Measurements from ENCODE around the gene DIP2A. TPM values are rescaled to one million over a fixed set of nuclear protein-coding genes. Genes with fewer than 3 reads are reported as not detected.
"Not testable (repeated sequence)": the region's sequence is repeated elsewhere in the genome, so short reads cannot be mapped to it uniquely, and the experiment has no call there.

DIP2A gene
- total and polyA plus RNA-seq, 2 of the 13 experiments (the other 11 are each of a cell fraction or from before 2014, with no cell fraction given), result 18.5 to 37.6 TPM

DNA sequence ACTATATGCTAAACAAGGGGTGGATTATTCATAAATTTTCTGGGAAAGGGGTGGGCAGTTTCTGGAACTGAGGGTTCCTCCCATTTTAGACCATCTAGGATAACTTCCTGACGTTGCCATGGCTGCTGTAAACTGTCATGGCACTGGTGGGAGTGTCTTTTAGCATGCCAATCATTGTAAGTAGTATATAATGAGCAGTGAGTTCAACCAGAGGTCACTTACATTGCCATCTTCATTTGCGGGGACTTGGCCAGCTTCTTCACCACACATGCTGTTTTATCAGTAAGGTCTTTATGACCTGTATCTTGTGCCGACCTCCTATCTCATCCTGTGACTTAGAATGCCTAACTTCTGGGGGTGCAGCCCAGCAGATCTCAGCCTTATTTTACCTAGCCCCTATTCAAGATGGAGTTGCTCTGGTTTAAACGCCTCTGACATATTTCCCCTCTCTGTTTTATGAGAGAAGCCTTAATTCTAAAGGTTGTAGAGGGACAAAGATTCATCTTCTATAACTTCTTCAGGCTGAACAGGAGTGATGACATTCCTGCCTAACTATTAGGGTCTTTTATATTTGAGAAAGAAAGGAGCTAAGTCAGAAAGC, 60.4 kb downstream of the DIP2A start (continued):
- TF ChIP-seq STAT5B (CRISPR knock-in tag; IDR thresholded peaks at IDR 0.05) (no peak), ZEB1 (IDR thresholded peaks at IDR 0.05; ENCODE audit: insufficient replicate concordance, low read depth) (no peak), ZNF253 (CRISPR knock-in tag; IDR thresholded peaks at IDR 0.05; ENCODE audit: borderline replicate concordance) (no peak)

DNA sequence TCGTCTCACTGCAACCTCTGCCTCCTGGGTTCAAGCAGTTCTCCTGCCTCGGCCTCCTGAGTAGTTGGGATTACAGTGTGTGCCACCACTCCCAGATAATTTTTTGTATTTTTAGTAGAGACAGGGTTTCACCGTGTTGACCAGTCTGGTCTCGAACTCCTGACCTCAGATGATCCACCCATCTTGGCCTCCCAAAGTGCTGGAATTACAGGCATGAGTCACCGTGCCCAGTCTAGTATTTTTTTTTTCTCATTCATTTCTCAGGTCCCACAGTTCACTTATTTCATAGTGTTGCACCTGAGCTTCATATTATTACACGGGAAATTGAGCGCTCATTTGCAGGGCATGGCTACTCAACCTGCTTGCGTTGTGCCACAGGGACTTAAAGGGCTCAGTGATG, 68.7 kb downstream of the DIP2A start:
- ATAC-seq; H3K79me2 ChIP-seq (ENCODE audit: insufficient read depth, low read length); H3K27ac ChIP-seq (ENCODE audit: extremely low read length, insufficient read depth, low read length); H2AFZ ChIP-seq (ENCODE audit: low read length); CTCF ChIA-PET (ENCODE audit: low intra/inter-chr PET ratio, low total read pairs); H3K9me3 ChIP-seq (ENCODE audit: low read length); BruUV-seq (replicated peaks); H3K9ac ChIP-seq (ENCODE audit: insufficient read depth, low read depth, low read length); intact Hi-C loops (cut with micrococcal nuclease; ENCODE audit: unreplicated experiment); POLR2A ChIA-PET; in situ Hi-C loops (cut with HindIII; ENCODE audit: extremely low pct_ligation_motif_present, low pct_unique_long_range_greater_than_20kb); H3K4me3 ChIP-seq (replicated peaks in 1 of 3; ENCODE audit: insufficient read depth in 1 of 3, low read depth in 2 of 3, low read length in 3 of 3); H3K4me1 ChIP-seq (ENCODE audit: insufficient read depth, low read length); DNase-seq (ENCODE audit: low spot score); H4K20me1 ChIP-seq (ENCODE audit: insufficient read depth, low read length); H3K27me3 ChIP-seq (ENCODE audit: control insufficient read depth in 1 of 2, insufficient read depth in 2 of 2, low read length in 2 of 2); H3K4me2 ChIP-seq (ENCODE audit: low read depth, low read length); FAIRE-seq: not testable (repeated sequence)
- H3K36me3 ChIP-seq (replicated peaks in 1 of 2; ENCODE audit: control insufficient read depth in 1 of 2, insufficient read depth in 2 of 2, low read length in 2 of 2), result peaks cover 8 to 24% of the 10 kb centered on the region in 2 experiments
- 87% methylated on average over 8 of the region's 8 CpGs for WGBS (ENCODE audit: low lambda C conversion rate)

DNA sequence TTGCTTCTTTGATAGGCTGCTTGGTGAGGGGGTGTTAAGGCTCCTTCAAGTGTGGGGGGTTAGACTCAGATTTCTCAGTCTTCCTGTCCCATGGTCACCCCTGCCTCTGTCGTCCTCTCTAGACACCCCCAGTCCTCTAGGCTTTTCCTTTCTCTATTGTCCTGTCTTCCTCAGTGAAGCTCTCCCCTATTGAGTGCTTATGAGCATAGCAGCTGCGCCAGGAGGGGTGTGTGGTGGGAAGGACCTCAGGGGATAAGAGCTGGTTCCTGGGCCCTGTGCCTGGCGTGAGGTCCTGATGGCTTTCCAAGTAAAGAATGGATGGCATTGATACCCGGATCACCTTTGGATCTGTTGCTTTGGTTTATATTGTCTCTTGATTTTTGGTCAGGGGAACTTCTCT, 69.1 kb downstream of the DIP2A start:
- 96% methylated on average over 4 of the region's 4 CpGs for WGBS (ENCODE audit: low lambda C conversion rate)
- in situ Hi-C loops (cut with HindIII; ENCODE audit: extremely low pct_ligation_motif_present, low pct_unique_long_range_greater_than_20kb), result no loop called here
- H2AFZ ChIP-seq (ENCODE audit: low read length), result no peak overlapping the region
- TF ChIP-seq TMF1 (CRISPR knock-in tag; IDR thresholded peaks at IDR 0.05; ENCODE audit: low read depth) (no peak), ZFP90 (CRISPR knock-in tag; IDR thresholded peaks at IDR 0.05; ENCODE audit: borderline replicate concordance) (no peak), ZNF670 (CRISPR knock-in tag; IDR thresholded peaks at IDR 0.05; ENCODE audit: borderline replicate concordance) (no peak), KLF9 (CRISPR knock-in tag; IDR thresholded peaks at IDR 0.05; ENCODE audit: low read depth) (no peak), FOXM1 (CRISPR knock-in tag; IDR thresholded peaks at IDR 0.05) (no peak), ZSCAN12 (CRISPR knock-in tag; IDR thresholded peaks at IDR 0.05) (no peak), ZNF224 (CRISPR knock-in tag; IDR thresholded peaks at IDR 0.05) (no peak), PITX1 (CRISPR knock-in tag; IDR thresholded peaks at IDR 0.05) (no peak), ZNF563 (CRISPR knock-in tag; IDR thresholded peaks at IDR 0.05) (no peak), KAT2B (IDR thresholded peaks at IDR 0.05; ENCODE audit: borderline replicate concordance, low read depth, low read length) (no peak), ZNF160 (CRISPR knock-in tag; IDR thresholded peaks at IDR 0.05) (no peak)
- TF ChIP-seq, protein P1, sequence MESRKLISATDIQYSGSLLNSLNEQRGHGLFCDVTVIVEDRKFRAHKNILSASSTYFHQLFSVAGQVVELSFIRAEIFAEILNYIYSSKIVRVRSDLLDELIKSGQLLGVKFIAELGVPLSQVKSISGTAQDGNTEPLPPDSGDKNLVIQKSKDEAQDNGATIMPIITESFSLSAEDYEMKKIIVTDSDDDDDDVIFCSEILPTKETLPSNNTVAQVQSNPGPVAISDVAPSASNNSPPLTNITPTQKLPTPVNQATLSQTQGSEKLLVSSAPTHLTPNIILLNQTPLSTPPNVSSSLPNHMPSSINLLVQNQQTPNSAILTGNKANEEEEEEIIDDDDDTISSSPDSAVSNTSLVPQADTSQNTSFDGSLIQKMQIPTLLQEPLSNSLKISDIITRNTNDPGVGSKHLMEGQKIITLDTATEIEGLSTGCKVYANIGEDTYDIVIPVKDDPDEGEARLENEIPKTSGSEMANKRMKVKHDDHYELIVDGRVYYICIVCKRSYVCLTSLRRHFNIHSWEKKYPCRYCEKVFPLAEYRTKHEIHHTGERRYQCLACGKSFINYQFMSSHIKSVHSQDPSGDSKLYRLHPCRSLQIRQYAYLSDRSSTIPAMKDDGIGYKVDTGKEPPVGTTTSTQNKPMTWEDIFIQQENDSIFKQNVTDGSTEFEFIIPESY (CRISPR knock-in tag; IDR thresholded peaks at IDR 0.05), result no peak
- TF ChIP-seq, protein P2, sequence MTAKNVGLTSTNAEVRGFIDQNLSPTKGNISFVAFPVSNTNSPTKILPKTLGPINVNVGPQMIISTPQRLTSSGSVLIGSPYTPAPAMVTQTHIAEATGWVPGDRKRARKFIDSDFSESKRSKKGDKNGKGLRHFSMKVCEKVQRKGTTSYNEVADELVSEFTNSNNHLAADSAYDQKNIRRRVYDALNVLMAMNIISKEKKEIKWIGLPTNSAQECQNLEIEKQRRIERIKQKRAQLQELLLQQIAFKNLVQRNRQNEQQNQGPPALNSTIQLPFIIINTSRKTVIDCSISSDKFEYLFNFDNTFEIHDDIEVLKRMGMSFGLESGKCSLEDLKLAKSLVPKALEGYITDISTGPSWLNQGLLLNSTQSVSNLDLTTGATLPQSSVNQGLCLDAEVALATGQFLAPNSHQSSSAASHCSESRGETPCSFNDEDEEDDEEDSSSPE (CRISPR knock-in tag; IDR thresholded peaks at IDR 0.05), result no peak

More for the DNA sequence above, 69.1 kb downstream of the DIP2A start:
- FAIRE-seq (no peak), DNase-seq (ENCODE audit: low spot score) (no peak), ATAC-seq (no peak)
- Histone ChIP-seq H3K27ac (ENCODE audit: extremely low read length, insufficient read depth, low read length) (no peak overlapping the region), H3K4me1 (ENCODE audit: insufficient read depth, low read length) (no peaks in the 10 kb centered on the region), H3K4me2 (ENCODE audit: low read depth, low read length) (no peak overlapping the region), H3K9ac (ENCODE audit: insufficient read depth, low read depth, low read length) (no peak overlapping the region), H3K36me3 (replicated peaks in 1 of 2; ENCODE audit: control insufficient read depth in 1 of 2, insufficient read depth in 2 of 2, low read length in 2 of 2) (peaks cover 8 to 26% of the 10 kb centered on the region in 2 experiments), H3K79me2 (ENCODE audit: insufficient read depth, low read length) (no peaks in the 10 kb centered on the region), H3K4me3 (replicated peaks in 1 of 3; ENCODE audit: insufficient read depth in 1 of 3, low read depth in 2 of 3, low read length in 3 of 3) (no peak overlapping the region), H3K9me3 (ENCODE audit: low read length) (no peaks in the 10 kb centered on the region), H3K27me3 (ENCODE audit: control insufficient read depth in 1 of 2, insufficient read depth in 2 of 2, low read length in 2 of 2) (no peaks in the 10 kb centered on the region), H4K20me1 (ENCODE audit: insufficient read depth, low read length) (no peaks in the 10 kb centered on the region)
- BruUV-seq (replicated peaks), result no TSS peak
- intact Hi-C loops (cut with micrococcal nuclease; ENCODE audit: unreplicated experiment), result no loop called here
- ChIA-PET POLR2A (no interaction called here), CTCF (ENCODE audit: low intra/inter-chr PET ratio, low total read pairs) (no interaction called here)

Measured in HepG2 (cell line).